ENCODE measurements around the gene SETD5. TPM values are rescaled to one million over a fixed set of nuclear protein-coding genes. Genes with fewer than 3 reads are reported as not detected.
A peak's percentile ranks its signal among the peaks of the same experiment; 100 is the strongest.

The SETD5 gene
- total and polyA plus RNA-seq, 10 donors: 9.7 to 159 (median 118) TPM

DNA sequence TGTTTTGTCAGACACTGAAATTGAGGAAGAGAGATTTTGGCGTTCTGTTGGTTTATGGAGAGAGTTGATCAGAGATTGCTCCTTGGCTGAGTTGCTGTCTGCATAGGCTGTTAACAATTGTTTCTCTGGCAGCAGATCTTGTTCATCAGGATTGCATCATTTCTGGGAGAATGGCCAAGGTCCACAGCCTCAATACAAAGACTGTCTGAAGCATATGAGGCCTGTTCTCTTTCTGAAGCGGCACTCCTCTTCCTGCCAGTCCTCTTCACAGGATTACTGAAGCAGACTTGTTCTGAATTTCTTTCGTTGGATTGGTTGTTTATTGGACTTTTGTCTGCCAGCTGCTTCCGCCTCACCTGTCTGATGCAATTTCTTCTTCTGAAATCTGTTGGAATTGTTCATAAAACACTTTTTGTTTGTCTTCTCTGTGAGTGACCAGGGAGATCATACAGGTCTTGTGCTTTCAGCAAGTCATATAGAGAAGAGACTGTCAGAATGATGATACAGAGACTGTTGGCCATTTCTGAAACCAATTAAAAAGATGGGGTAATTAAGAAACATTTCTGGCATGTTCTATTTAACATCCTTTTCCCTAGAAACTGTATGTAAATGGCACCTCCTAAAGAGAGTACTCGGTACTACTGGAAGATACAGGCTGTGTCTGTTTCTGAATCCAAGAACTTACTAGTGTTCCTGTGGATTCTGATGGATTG lies 25.5 kb downstream of the SETD5 start:
- intact Hi-C loops (cut with DNase I; ENCODE audit: low total_unique reads): no loop called here
- no peak for DNase-seq
- peak in 1 of 3 donors; percentile 76 for TF ChIP-seq POLR2AphosphoS5 (IDR thresholded peaks at IDR 0.05)
- no peak for TF ChIP-seq POLR2A (IDR thresholded peaks at IDR 0.05)
- TF ChIP-seq, protein P1, sequence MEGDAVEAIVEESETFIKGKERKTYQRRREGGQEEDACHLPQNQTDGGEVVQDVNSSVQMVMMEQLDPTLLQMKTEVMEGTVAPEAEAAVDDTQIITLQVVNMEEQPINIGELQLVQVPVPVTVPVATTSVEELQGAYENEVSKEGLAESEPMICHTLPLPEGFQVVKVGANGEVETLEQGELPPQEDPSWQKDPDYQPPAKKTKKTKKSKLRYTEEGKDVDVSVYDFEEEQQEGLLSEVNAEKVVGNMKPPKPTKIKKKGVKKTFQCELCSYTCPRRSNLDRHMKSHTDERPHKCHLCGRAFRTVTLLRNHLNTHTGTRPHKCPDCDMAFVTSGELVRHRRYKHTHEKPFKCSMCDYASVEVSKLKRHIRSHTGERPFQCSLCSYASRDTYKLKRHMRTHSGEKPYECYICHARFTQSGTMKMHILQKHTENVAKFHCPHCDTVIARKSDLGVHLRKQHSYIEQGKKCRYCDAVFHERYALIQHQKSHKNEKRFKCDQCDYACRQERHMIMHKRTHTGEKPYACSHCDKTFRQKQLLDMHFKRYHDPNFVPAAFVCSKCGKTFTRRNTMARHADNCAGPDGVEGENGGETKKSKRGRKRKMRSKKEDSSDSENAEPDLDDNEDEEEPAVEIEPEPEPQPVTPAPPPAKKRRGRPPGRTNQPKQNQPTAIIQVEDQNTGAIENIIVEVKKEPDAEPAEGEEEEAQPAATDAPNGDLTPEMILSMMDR (IDR thresholded peaks at IDR 0.05 in 8 of 11, conservative IDR thresholded peaks at IDR 0.05 in 3 of 11): peak in 7 of 11 experiments; percentile 16 to 61 (median 34)
- Histone ChIP-seq H3K9me3 (no peaks in the 10 kb centered on the region), H3K36me3 (peaks cover 0 to 49% (median 19%) of the 10 kb centered on the region in 6 donors), H3K27ac (peak overlapping the region; percentile 45 to 80 (median 68)), H3K4me3 (no peak overlapping the region), H3K27me3 (replicated peaks in 1 of 7) (no peaks in the 10 kb centered on the region), H3K4me1 (peaks cover 18 to 82% (median 52%) of the 10 kb centered on the region in 6 donors)
- WGBS, 5 donors: 28 to 48% (median 39%) methylated on average over 5 of the region's 5 CpGs

DNA sequence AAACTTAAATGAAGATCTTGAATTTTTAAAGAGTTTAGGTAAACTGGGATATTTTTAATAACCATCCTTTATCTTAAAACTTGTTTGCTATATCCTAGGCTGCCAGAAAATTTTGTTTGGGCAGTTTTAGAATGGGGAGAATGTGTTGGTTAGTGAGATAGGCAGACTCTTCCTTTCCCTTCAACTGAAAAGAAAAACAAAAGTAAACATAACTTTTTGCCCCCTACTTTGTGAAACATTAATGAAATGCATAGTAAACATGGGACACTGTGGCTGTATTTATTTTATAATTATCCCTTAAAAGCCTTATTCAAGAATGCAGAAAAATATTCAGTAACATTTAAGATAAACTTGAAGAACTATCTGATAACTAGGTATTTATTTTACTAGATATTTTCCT lies 31.0 kb downstream of the SETD5 start:
- Histone ChIP-seq H3K4me3 (no peak overlapping the region), H3K9me3 (no peaks in the 10 kb centered on the region), H3K36me3 (peaks cover 1 to 93% (median 69%) of the 10 kb centered on the region in 6 donors), H3K4me1 (peaks cover 3 to 30% (median 9%) of the 10 kb centered on the region in 6 donors), H3K27ac (peak overlapping the region in 1 of 8 donors; percentile 2), H3K27me3 (replicated peaks in 1 of 7) (no peaks in the 10 kb centered on the region)
- no peak for TF ChIP-seq POLR2A (IDR thresholded peaks at IDR 0.05)
- no peak for TF ChIP-seq POLR2AphosphoS5 (IDR thresholded peaks at IDR 0.05)
- TF ChIP-seq, protein P1 (IDR thresholded peaks at IDR 0.05 in 8 of 11, conservative IDR thresholded peaks at IDR 0.05 in 3 of 11): no peak
- no peak for DNase-seq
- intact Hi-C loops (cut with DNase I; ENCODE audit: low total_unique reads): no loop called here

DNA sequence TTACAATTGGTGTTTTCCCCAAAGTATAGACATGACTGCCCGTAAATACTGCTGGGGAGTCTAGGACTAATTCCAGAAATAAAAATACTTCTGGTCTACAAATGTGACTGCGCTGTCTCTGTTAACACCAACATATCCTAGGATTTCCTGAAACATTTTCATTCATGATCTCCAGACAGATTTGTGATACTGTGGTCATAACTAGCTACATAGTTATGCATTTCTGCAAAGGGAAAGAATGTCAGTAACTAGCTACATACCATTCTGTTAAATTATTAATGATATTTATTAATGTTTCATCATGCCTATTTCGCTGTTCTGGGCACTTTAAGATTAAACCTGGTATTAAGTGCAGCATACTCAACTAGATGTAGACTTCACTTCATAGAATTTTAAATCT lies 33.3 kb downstream of the SETD5 start:
- Histone ChIP-seq H3K27me3 (replicated peaks in 1 of 7) (no peaks in the 10 kb centered on the region), H3K4me3 (no peak overlapping the region), H3K27ac (no peak overlapping the region), H3K9me3 (no peaks in the 10 kb centered on the region), H3K4me1 (peaks cover 0 to 16% (median 0%) of the 10 kb centered on the region in 6 donors), H3K36me3 (peaks cover 5 to 100% (median 90%) of the 10 kb centered on the region in 6 donors)
- no peak for DNase-seq
- TF ChIP-seq, protein P1 (IDR thresholded peaks at IDR 0.05 in 8 of 11, conservative IDR thresholded peaks at IDR 0.05 in 3 of 11): no peak
- TF ChIP-seq POLR2A (IDR thresholded peaks at IDR 0.05) (no peak), POLR2AphosphoS5 (IDR thresholded peaks at IDR 0.05) (no peak)
- intact Hi-C loops (cut with DNase I; ENCODE audit: low total_unique reads): no loop called here
- 95 to 99% (median 97%) methylated on average over 3 of the region's 3 CpGs for WGBS, 5 donors

DNA sequence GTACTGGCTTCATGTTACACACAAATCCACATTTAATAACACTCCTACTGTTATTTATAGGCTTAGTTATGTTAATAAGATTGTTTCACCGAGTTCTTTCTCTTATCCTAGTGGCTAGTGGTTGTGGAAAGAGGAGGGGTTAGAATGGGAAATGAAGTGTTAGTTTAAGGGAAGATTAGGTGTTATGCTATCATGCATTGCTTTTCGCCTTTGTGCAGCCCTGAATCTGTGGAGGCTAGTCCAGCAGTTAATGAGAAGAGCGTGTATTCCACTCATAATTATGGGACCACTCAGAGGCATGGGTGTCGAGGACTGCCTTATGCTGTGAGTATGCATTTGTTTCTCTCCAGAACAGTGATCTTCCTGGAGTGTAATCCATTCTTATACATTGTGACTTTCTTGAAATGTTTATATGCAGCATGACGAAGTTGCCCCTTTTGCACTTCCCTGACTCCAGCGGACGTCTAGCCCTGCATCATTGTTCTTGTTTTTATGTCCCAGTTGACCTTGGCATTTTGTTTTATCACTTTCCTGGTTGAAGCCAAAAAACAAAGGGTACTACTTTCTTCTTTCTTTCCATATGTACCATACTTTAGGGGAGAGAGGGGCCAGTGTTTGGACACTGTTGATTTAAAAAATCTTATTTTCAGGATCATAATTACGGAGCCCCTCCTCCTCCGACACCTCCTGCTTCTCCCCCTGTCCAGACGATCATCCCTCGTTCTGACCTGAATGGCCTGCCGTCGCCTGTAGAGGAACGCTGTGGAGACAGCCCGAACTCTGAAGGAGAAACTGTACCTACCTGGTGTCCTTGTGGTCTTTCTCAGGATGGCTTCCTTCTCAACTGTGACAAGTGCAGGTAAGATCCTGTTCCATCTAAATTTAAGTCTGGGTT lies 36.5 kb downstream of the SETD5 start:
- H3K9me3 ChIP-seq: no peaks in the 10 kb centered on the region
- peaks cover 5 to 100% (median 92%) of the 10 kb centered on the region in 6 donors for H3K36me3 ChIP-seq
- H3K27me3 ChIP-seq (replicated peaks in 1 of 7): no peaks in the 10 kb centered on the region
- H3K4me1 ChIP-seq: peaks cover 0 to 6% (median 0%) of the 10 kb centered on the region in 6 donors
- H3K4me3 ChIP-seq: no peak overlapping the region
- TF ChIP-seq POLR2A (IDR thresholded peaks at IDR 0.05): no peak
- TF ChIP-seq POLR2AphosphoS5 (IDR thresholded peaks at IDR 0.05): peak in 1 of 3 donors; percentile 1
- H3K27ac ChIP-seq: no peak overlapping the region
- intact Hi-C loops (cut with DNase I; ENCODE audit: low total_unique reads): no loop called here
- 89 to 94% (median 91%) methylated on average over 15 of the region's 15 CpGs for WGBS, 5 donors
- DNase-seq: no peak
